ENCODE measurements around the gene PCDHA1. TPM values are rescaled to one million over a fixed set of nuclear protein-coding genes. Genes with fewer than 3 reads are reported as not detected.

PCDHA1 gene
- total and polyA plus RNA-seq, 9 of the 15 experiments (the other 6 are each of a cell fraction or from before 2014, with no cell fraction given), result not detected

- TF ChIP-seq CHD7 (IDR thresholded peaks at IDR 0.05; ENCODE audit: low read depth, low read length) (no peak), SMARCA4 (IDR thresholded peaks at IDR 0.05) (no peak), POLR3G (IDR thresholded peaks at IDR 0.05; ENCODE audit: extremely low read depth, insufficient read length, insufficient replicate concordance) (no peak), NRF1 (conservative IDR thresholded peaks at IDR 0.05 in 1 of 2, IDR thresholded peaks at IDR 0.05 in 1 of 2) (no peak), MEF2D (tag; conservative IDR thresholded peaks at IDR 0.05; ENCODE audit: low read depth) (no peak)
These were observed 213.0 kb downstream of the PCDHA1 start (continued) for GRCh38 chr5:140998921-140999410.

Measured in K562 (cell line).